ENCODE measurements around the gene RNF130. TPM values are rescaled to one million over a fixed set of nuclear protein-coding genes. Genes with fewer than 3 reads are reported as not detected.

RNF130 gene
- total and polyA plus RNA-seq, 4 donors, result 24.9 to 93.1 (median 51.4) TPM

- 88% methylated on average over 20 of the region's 20 CpGs for WGBS
- Histone ChIP-seq H3K27ac (ENCODE audit: low read depth in 1 of 2, low read length in 2 of 2) (no peak overlapping the region), H3K9me3 (ENCODE audit: control insufficient read depth in 4 of 4, low read length in 3 of 4) (peaks cover 0 to 1% (median 0%) of the 10 kb centered on the region in 4 donors), H3K9ac (ENCODE audit: low read depth in 1 of 2, low read length in 2 of 2) (no peak overlapping the region), H3K27me3 (ENCODE audit: control insufficient read depth in 4 of 4, insufficient read depth in 4 of 4, low read length in 3 of 4) (no peaks in the 10 kb centered on the region), H3K4me3 (ENCODE audit: low read depth in 1 of 3, low read length in 3 of 3) (no peak overlapping the region), H3K36me3 (ENCODE audit: control insufficient read depth in 4 of 4, insufficient read depth in 3 of 4, low read depth in 1 of 4, low read length in 3 of 4) (no peaks in the 10 kb centered on the region), H3K4me1 (ENCODE audit: control insufficient read depth in 4 of 4, insufficient read depth in 4 of 4, low read length in 3 of 4) (no peaks in the 10 kb centered on the region)
- no peak for TF ChIP-seq MAX (IDR thresholded peaks at IDR 0.05)
- no peak for TF ChIP-seq RXRA (IDR thresholded peaks at IDR 0.05)
- no peak for TF ChIP-seq SP1 (IDR thresholded peaks at IDR 0.05)
- TF ChIP-seq REST (IDR thresholded peaks at IDR 0.05), result no peak
- TF ChIP-seq RAD21 (IDR thresholded peaks at IDR 0.05), result no peak
- TF ChIP-seq TAF1 (conservative IDR thresholded peaks at IDR 0.05), result no peak
- no peak for DNase-seq (ENCODE audit: low spot score)
Observed at GRCh38 chr5:180101451-180102105, 30.0 kb upstream of the RNF130 start.

GRCh38 chr5:180100621-180101450 is 29.3 kb upstream of the RNF130 start:
- no peak overlapping the region for H3K9ac ChIP-seq (ENCODE audit: low read depth in 1 of 2, low read length in 2 of 2)
- TF ChIP-seq ATF3 (IDR thresholded peaks at IDR 0.05) (no peak), HNF4G (IDR thresholded peaks at IDR 0.05) (no peak), SP1 (IDR thresholded peaks at IDR 0.05) (no peak), FOXA1 (IDR thresholded peaks at IDR 0.05) (no peak)
- no peaks in the 10 kb centered on the region for H3K4me1 ChIP-seq (ENCODE audit: control insufficient read depth in 4 of 4, insufficient read depth in 4 of 4, low read length in 3 of 4)
- 86% methylated on average over 29 of the region's 29 CpGs for WGBS
- no peaks in the 10 kb centered on the region for H3K36me3 ChIP-seq (ENCODE audit: control insufficient read depth in 4 of 4, insufficient read depth in 3 of 4, low read depth in 1 of 4, low read length in 3 of 4)
- H3K9me3 ChIP-seq (ENCODE audit: control insufficient read depth in 4 of 4, low read length in 3 of 4), result no peaks in the 10 kb centered on the region
- no peak overlapping the region for H3K4me3 ChIP-seq (ENCODE audit: low read depth in 1 of 3, low read length in 3 of 3)
- no peak for DNase-seq (ENCODE audit: low spot score)
- H3K27me3 ChIP-seq (ENCODE audit: control insufficient read depth in 4 of 4, insufficient read depth in 4 of 4, low read length in 3 of 4), result no peaks in the 10 kb centered on the region
- no peak overlapping the region for H3K27ac ChIP-seq (ENCODE audit: low read depth in 1 of 2, low read length in 2 of 2)

GRCh38 chr5:180099733-180100611 is 28.4 kb upstream of the RNF130 start:
- TF ChIP-seq HNF4G (IDR thresholded peaks at IDR 0.05), result no peak
- TF ChIP-seq ATF3 (IDR thresholded peaks at IDR 0.05), result no peak
- no peak for TF ChIP-seq YY1 (IDR thresholded peaks at IDR 0.05)
- TF ChIP-seq NR2F2 (IDR thresholded peaks at IDR 0.05), result no peak
- 87% methylated on average over 18 of the region's 18 CpGs for WGBS

More at GRCh38 chr5:180099733-180100611, 28.4 kb upstream of the RNF130 start:
- Histone ChIP-seq H3K4me1 (ENCODE audit: control insufficient read depth in 4 of 4, insufficient read depth in 4 of 4, low read length in 3 of 4) (no peaks in the 10 kb centered on the region), H3K27ac (ENCODE audit: low read depth in 1 of 2, low read length in 2 of 2) (no peak overlapping the region), H3K27me3 (ENCODE audit: control insufficient read depth in 4 of 4, insufficient read depth in 4 of 4, low read length in 3 of 4) (no peaks in the 10 kb centered on the region), H3K36me3 (ENCODE audit: control insufficient read depth in 4 of 4, insufficient read depth in 3 of 4, low read depth in 1 of 4, low read length in 3 of 4) (no peaks in the 10 kb centered on the region), H3K4me3 (ENCODE audit: low read depth in 1 of 3, low read length in 3 of 3) (no peak overlapping the region), H3K9me3 (ENCODE audit: control insufficient read depth in 4 of 4, low read length in 3 of 4) (no peaks in the 10 kb centered on the region), H3K9ac (ENCODE audit: low read depth in 1 of 2, low read length in 2 of 2) (no peak overlapping the region)
- no peak for DNase-seq (ENCODE audit: low spot score)
